GM18502 (cell line): ENCODE measurements around the gene NPIPB12.
"Not testable (repeated sequence)": the region's sequence is repeated elsewhere in the genome, so short reads cannot be mapped to it uniquely, and the experiment has no call there.

Source experiments
- ATAC-seq: cut with Tn5 transposase; IDR thresholded peaks from one replicate; pipeline ENCODE4 v1.9.1; 2021; ENCODE audit warnings: mild to moderate bottlenecking; ENCODE audit not compliant: unreplicated experiment, poor library complexity

The NPIPB12 gene

DNA sequence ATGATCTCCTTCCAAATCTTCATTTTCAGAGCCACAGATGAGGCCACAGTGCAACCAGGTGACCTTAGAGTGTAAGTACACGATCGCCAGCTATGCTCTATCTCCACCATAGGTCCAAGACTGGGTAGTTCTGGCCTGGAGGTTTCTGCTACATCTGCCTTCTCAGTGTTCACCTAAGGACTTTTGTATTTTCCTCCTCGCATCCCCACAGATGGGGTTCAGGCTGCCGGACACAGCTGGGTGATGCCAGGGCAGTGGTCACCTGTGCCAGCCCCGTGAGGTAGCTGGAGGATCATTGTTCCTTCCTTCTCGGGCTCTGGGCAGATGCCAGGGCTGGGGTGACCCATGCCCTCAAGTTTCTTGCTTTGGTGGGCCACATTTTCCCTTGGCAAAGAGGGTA lies at the start of gene NPIPB12:
NPIPB12 (minus strand) TSS at position 101 of the 400 bp plus-strand sequence.
- ATAC-seq, result not testable (repeated sequence)

DNA sequence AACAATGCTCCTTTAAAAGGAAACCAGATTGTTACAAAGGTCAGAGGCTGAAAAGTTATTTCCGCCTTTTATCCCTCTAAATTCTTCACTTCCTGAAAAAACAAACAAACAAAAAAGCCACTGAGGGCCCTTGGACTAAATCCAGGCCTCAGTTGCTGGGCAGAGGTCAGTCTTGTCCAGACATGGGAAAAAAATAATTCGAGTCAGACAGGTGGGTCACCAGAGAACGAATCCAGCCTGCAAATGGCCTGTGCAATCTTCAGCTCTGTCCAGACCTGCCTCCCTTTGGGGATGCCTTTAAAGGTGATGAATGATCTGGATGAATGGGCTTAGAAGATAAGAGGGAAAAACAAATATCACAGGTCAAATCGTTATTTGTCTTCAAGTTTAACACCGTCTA lies 15.3 kb upstream of the NPIPB12 start:
- ATAC-seq, result not testable (repeated sequence)

DNA sequence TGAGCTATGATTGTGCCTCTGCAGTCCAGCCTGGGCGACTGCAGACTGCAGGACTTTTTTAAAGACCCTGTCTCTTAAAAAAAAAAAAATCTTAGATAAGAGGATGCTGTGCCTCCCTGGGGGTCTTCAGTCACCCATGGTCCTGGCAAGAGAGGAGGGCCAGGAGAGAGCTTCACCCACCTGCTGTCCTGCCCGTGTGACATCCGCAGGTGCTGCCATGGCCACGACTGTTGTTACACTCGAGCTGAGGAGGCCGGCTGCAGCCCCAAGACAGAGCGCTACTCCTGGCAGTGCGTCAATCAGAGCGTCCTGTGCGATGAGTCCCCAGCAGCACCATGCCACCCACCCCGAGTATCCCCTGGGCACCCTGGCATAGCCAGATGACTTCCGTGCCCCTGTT lies 23.9 kb downstream of the NPIPB12 start:
- not testable (repeated sequence) for ATAC-seq

DNA sequence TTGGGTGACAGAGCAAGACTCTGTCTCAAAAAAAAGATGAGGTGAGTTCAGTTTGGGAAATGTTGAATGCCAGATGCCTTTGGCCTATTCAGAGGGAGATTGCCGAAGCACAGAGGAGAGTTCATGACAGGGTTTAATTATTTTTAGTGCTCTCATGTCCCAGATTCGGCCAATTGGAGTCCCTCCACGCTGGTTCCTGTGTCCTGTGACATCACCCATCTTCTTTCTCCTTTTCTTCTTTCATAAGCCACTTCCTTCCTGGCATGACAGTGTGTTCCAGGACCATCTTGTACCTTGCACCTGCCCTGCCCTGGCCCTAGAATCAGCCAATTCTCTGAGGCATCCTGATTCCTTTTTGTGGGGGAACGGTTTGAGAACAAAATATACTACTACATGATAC lies 34.1 kb downstream of the NPIPB12 start:
- not testable (repeated sequence) for ATAC-seq

DNA sequence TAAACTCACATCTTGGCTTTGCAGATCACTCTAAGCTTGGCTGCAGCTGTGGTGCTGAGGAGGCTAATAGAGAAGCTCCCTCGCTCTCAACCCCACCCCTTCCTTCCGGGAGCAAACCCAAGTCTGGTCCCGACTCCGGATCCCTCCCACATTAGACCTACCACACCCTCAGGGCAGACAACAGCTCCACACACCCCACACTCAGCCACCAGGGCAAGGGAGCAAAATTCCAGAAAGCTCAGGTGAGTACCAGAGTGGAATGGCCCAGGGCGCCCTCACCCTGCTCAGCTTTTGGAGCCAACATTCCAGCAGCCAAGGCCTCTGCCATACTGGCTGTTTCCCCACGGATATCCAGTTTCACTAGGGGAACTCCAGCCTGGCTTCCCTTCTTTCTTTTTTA lies 36.5 kb downstream of the NPIPB12 start:
- not testable (repeated sequence) for ATAC-seq

GRCh38 chr16:29467654-29468366 lies 38.4 kb downstream of the NPIPB12 start:
- ATAC-seq, result not testable (repeated sequence)

- ATAC-seq, result not testable (repeated sequence)
These were observed 39.3 kb downstream of the NPIPB12 start for GRCh38 chr16:29466904-29467303.

- ATAC-seq, result not testable (repeated sequence)
These were observed 40.0 kb downstream of the NPIPB12 start for GRCh38 chr16:29465985-29466824.

- not testable (repeated sequence) for ATAC-seq
These were observed 45.6 kb downstream of the NPIPB12 start for GRCh38 chr16:29460647-29461030.

DNA sequence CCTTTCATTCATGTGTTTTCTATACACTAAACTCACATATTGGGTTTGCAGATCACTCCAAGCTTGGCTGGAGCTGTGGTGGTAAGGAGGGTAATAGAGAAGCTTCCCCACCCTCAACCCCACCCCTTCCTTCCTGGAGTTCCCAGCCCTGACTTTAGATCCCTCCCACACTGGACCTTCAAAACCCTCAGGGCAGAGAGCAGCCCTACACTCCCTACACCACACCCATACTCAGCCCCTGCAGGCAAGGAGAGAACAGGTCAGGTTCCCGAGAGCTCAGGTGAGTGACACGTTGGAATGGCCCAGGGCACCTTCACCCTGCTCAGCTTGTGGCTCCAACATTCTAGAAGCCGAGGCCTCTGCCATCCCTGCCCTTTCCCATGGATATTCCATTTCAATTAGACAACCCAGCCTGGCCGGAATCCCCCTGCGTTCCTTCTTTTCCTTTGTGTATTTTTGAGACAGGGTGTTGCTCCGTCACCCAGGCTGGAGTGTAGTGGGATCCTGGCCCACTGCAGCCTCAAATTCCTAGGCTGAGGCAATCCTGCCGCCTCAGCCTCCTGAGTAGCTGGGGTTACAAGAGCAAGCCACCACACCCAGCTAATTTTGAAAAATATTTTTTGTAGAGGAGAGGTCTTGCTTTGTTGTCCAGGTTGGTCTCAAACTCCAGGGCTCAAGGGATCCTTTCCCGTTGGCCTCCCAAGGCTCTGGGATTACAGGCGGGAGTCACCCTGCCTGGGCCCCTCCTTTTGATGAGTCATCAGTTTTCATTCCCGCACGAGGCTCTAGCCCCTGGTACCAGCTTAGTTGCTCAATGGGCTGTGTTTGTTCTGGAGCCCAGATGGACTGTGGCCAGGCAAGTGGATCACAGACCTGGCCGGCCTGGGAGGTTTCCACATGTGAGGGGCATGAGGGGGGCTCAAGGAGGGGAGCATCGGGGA lies 46.2 kb downstream of the NPIPB12 start, which contains the start of gene SULT1A4:
SULT1A4 (plus strand) TSS at position 208 of the 941 bp plus-strand sequence. CDS start 1,473 bp downstream, outside the sequence.
- ATAC-seq, result not testable (repeated sequence)

GRCh38 chr16:29457660-29458059 lies 48.5 kb downstream of the NPIPB12 start:
- not testable (repeated sequence) for ATAC-seq

DNA sequence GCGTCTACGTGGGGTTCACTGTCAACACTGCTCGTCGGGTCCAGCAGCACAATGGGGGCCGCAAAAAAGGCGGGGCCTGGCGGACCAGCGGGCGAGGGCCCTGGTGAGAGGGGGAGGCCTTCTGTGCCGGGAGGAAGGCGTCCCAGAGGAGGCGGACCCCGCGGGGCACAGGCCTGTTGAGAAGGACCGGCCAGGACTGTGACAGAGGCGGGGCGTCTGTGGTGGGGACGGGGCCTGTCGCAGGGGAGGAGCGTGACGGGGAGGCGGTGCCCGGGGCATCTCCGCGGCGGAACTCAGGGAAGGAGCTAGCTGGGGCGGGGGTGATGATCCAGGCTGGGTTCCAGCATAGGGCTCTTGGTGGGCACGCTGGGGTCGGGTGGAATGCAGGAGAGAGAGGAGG lies 51.4 kb downstream of the NPIPB12 start:
- peak; percentile 62 for ATAC-seq

GRCh38 chr16:29454269-29454668 lies 51.9 kb downstream of the NPIPB12 start, which contains the start of the genes BOLA2 and SLX1B:
Gene BOLA2, minus strand, starts transcription at chr16:29454351. Its CDS starts 98 bp downstream, at chr16:29454253.
Gene SLX1B, plus strand, starts transcription at chr16:29454533.
- peak; percentile 86 for ATAC-seq

DNA sequence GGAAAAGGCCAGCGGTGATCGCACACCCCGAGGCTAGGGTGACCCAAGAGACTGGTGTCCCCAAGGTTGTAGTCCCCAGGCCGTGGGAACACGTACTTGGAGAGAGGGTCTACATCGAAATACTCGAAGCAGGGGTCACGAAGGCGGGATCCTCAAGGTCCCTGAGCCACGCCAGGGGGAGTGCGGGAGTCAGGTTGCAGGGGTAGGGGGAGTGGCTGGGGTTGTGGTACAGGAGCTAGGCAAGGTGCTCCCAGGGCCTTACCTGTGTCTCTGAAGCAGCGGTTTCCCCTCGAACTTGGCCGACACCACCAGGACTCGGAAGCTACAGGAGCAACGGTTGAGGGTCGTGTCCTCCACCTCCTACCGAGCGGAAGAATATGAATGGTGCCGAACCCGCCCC lies 52.5 kb downstream of the NPIPB12 start:
- peak; percentile 20 for ATAC-seq
